ENCODE data around the gene YTHDF2.

GRCh38 chr1:28766532-28767183 lies 29.9 kb downstream of the YTHDF2 start:
- TF ChIP-seq USF2 (IDR thresholded peaks at IDR 0.05; ENCODE audit: low read depth, low read length), result no peak
- no peak for TF ChIP-seq USF2 (CRISPR knock-in tag; IDR thresholded peaks at IDR 0.05; ENCODE audit: borderline replicate concordance)
- TF ChIP-seq HMGXB3 (CRISPR knock-in tag; IDR thresholded peaks at IDR 0.05; ENCODE audit: borderline replicate concordance), result no peak
- no peak for TF ChIP-seq SMC3 (IDR thresholded peaks at IDR 0.05; ENCODE audit: low read length)
- no peak for TF ChIP-seq CTCF (CRISPR knock-in tag; IDR thresholded peaks at IDR 0.05)
- TF ChIP-seq ZNF747 (CRISPR knock-in tag; IDR thresholded peaks at IDR 0.05; ENCODE audit: borderline replicate concordance), result no peak
- no peak for TF ChIP-seq HDAC6 (IDR thresholded peaks at IDR 0.05; ENCODE audit: low read depth, low read length)
- TF ChIP-seq ZBTB43 (CRISPR knock-in tag; conservative IDR thresholded peaks at IDR 0.05), result no peak
- no peak for TF ChIP-seq KLF6 (CRISPR knock-in tag; IDR thresholded peaks at IDR 0.05)
- TF ChIP-seq ETV6 (CRISPR knock-in tag; conservative IDR thresholded peaks at IDR 0.05), result no peak
- TF ChIP-seq TAF1 (CRISPR knock-in tag; IDR thresholded peaks at IDR 0.05), result no peak
- TF ChIP-seq ZBTB25 (CRISPR knock-in tag; IDR thresholded peaks at IDR 0.05), result no peak
- no peak for TF ChIP-seq ZBTB34 (CRISPR knock-in tag; IDR thresholded peaks at IDR 0.05)
- no peak for TF ChIP-seq FOXM1 (CRISPR knock-in tag; IDR thresholded peaks at IDR 0.05)
- TF ChIP-seq RNF219 (CRISPR knock-in tag; IDR thresholded peaks at IDR 0.05), result no peak

All from HepG2 (cell line).